SKM-1 (cell line): Measurements from ENCODE around the gene KLK6.
"Not testable (repeated sequence)": the region's sequence is repeated elsewhere in the genome, so short reads cannot be mapped to it uniquely, and the experiment has no call there.

Experiments
- DNase-seq: peaks from one replicate; lab custom pipeline; 2025; ENCODE audit not compliant: unreplicated experiment; lab: John Stamatoyannopoulos, UW

KLK6 gene

DNA sequence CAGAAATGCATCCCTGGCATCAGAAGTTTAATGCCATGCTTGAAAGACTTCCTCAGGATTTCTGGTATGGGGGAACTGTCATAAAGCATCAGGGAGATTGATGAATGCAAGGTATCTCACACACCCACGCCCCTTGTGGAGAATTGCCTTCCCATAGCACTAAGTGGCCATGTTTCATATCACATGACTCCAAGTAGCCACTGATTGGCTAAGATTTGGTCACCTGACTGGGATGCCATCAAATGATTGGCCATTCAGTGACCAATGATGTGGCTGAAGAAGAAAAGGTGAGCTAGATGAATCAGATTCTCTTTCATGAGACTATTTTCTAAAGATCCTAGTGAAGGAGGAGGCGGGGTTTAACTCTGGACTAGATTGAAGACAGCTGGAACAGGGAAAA lies 24.7 kb upstream of the KLK6 start:
- DNase-seq, result no peak

GRCh38 chr19:50992666-50993035 lies 23.3 kb upstream of the KLK6 start:
- no peak for DNase-seq

DNA sequence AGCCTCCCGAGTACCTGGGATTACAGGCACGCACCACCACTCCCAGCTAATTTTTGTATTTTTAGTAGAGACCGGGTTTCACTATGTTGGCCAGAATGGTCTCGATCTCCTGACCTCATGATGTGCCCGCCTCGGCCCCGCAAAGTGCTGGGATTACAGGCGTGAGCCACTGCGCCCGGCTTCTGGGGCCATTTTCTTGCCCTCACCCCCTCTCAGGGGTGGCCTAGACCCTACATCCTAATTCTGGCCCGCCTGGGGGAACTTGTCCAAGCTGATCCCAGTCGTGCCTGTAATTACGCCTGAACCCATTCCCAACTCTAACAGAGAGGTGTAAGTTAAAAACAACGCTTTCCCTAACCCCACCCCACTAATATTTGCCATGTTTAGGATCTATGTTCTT lies 15.0 kb upstream of the KLK6 start:
- DNase-seq, result not testable (repeated sequence)

DNA sequence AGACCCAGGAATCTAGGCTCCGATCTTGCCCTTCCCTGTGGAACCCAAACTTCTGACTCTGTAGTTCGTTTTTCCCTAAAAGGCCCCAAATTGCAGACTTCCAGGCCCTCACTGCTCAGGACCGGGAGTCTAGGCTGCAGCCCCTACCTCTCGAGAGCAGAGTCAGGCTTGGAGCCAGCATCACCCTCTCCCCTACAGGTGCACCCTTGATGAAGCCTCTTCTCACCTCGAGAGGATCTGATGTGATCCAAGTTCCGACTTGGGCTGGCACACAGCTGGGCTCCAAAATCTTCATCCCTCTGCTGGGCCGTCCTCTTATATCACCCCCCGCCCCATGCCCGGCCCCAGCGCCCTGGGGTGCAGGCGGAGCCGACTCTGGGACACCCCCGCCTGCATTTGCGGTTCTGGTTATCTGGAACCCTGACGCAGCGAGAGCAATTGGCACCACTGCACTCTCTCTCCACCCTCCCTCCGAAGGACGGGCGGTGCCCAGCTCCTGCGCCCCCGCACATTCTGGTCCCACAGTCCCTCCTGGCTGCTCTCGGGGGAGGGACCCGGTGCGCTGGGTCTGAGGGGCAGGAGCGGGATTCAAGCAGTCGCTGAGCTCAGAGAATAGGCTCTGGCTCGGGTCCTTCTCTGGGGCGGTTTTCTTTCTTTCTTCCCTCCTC lies 14.4 kb upstream of the KLK6 start, which contains the start of gene KLK7:
TSS of gene KLK7 (minus strand) at position 293 of the 668 bp plus-strand sequence. CDS start 1,518 bp downstream, outside the sequence.
- no peak for DNase-seq

DNA sequence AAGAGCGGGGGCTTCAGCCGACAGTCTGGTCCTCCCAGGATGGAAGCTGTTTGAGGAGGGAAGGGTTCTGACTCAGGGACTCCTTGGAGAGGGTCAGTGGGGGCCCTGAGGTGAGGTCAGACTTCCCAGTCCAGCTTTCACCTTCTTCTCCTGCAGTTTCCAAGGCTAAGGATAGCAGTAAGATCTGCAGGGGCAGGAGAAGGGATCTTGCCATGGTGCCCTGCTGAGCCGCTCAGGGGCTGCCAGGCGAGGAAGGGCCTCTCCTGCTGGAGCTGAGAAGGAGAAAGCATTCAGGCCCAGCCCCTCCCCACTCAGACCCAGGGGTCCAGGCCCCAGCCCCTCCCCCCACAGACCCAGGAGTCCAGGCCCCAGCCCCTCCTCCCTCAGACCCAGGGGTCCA lies 12.8 kb upstream of the KLK6 start:
- DNase-seq, result no peak

GRCh38 chr19:50981587-50982146 lies 12.3 kb upstream of the KLK6 start:
- no peak for DNase-seq

DNA sequence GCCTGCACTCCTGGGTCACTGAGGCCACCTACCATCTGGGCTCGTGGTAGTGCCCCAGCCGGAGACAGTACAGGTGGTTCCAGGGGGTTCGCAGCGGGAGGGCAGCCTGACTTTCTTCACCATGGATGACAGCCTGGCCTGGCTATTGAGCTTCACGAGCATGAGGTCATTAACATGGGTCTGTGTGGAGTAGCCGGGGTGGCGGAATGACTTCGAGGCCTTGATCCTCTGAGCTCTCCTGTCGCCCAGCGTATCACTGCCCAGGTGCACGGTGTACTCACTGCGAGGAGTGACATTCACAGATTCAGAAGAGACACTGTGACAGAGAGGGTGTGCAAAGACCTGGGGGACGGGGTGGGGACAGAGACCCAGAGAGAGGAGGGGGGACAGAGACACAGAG lies 10.8 kb upstream of the KLK6 start:
- no peak for DNase-seq

DNA sequence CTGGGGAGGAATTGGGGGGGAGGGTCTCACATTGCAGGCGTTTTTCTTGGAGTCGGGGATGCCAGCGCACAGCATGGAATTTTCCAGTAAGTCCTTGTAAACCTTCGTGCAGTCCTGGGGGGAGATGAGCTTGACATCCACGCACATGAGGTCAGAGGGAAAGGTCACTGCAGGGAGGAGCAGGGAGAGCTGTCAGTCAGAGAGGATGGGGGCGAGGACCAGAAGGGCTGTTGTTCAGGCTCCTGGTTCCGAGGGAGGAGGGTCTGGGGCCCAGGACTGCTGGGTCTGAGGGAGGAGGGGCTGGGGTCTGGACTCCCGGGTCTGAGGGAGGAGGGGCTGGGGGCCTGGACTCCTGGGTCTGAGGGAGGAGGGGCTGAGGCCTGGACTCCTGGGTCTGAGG lies 10.4 kb upstream of the KLK6 start:
- DNase-seq, result no peak

- DNase-seq, result no peak
Measured at GRCh38 chr19:50978772-50979390, 9.5 kb upstream of the KLK6 start.

DNA sequence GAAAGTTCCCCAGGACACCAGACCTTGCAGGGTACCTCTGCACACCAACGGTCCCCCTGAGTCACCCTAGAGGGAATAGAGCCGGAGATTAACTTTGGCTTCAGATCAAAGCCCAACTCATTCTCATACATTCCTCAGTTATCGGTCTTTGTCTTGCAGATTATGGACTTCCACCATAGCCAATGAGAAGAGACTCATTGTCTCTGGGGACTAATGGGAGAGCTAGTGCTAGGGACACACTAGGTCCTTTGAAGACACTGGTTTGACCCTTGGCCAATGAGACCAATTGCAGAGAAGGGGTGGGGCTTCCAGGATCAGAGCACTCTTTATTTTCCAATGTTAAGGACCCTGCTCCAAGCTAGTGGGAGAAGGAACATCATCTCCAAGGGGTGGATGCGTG lies 8.2 kb upstream of the KLK6 start:
- DNase-seq, result no peak

GRCh38 chr19:50975766-50976165 lies 6.4 kb upstream of the KLK6 start:
- DNase-seq, result no peak

DNA sequence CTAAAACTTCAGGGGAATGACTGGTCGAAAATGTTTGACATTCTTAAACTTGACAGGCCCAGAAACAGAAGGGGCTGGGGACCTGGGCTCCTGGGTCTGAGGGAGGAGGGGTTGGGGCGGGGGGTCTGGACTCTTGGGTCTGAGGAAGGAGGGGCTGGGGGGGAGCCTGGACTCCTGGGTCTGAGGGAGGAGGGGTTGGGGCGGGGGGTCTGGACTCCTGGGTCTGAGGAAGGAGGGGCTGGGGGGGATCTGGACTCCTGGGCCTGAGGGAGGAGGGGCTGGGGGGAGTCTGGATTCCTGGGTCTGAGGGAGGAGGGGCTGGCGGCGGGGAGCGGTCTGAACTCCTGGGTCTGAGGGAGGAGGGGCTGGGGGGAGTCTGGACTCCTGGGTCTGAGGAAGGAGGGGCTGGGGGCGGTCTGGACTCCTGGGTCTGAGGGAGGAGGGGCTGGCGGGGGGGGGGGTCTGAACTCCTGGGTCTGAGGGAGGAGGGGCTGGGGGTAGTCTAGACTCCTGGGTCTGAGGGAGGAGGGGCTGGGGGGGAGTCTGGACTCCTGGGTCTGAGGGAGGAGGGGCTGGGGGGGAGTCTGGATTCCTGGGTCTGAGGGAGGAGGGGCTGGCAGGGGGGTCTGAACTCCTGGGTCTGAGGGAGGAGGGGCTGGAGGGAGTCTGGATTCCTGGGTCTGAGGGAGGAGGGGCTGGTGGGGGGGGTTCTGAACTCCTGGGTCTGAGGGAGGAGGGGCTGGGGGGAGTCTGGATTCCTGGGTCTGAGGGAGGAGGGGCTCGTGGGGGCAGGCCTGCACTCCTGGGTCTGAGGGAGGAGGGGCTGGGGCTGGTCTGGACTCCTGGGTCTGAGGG lies 5.5 kb upstream of the KLK6 start:
- DNase-seq, result no peak

- no peak for DNase-seq
Measured at GRCh38 chr19:50972795-50973376, 3.5 kb upstream of the KLK6 start.

- not testable (repeated sequence) for DNase-seq
Measured at GRCh38 chr19:50969810-50970209, 419 bp upstream of the KLK6 start.

- DNase-seq, result no peak
Measured at GRCh38 chr19:50968716-50969412, 527 bp downstream of the KLK6 start.

DNA sequence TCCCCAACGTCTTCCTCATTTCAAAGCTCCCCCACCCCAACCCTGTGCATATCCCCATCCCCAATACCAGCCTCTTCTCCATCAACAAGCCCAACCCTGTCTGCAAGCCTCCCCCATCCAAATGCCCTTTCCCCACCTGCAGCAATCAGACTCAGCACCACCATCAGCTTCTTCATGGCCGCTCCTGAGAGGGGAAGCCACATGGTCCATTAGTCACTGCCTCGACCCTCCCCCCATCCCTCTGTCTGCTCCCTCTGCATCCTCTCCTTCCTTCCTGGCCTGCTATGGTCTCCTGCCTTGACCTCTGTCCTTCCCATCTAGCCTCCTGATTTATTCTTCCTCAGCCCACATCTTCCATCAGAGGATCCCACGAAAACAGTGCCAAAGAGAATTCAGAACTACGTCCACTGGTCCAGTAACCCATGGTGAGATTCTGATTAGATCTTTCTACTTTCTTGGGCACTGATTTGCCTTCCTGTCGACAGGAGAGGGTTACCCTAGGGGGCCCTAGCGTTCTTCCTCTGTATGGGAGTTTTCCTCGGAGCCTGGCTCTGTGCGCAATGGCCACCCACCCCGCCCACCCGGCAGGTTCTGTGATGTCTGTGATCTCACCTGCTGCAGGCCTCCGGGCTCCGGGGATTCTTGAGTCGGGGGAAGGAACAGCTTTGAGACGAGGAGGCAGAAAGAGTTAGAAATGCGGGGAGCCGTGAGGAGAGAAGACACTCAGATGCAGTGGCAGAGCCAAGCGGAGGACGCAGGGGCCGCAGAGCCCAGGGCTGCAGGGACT lies 1.3 kb downstream of the KLK6 start:
- no peak for DNase-seq

- DNase-seq, result no peak
Measured at GRCh38 chr19:50964266-50964665, 5.1 kb downstream of the KLK6 start.

GRCh38 chr19:50963381-50963780 lies 6.0 kb downstream of the KLK6 start:
- DNase-seq, result no peak

GRCh38 chr19:50962245-50962644 lies 7.1 kb downstream of the KLK6 start:
- DNase-seq, result no peak
